ENCODE measurements around the gene STN1.

DNA sequence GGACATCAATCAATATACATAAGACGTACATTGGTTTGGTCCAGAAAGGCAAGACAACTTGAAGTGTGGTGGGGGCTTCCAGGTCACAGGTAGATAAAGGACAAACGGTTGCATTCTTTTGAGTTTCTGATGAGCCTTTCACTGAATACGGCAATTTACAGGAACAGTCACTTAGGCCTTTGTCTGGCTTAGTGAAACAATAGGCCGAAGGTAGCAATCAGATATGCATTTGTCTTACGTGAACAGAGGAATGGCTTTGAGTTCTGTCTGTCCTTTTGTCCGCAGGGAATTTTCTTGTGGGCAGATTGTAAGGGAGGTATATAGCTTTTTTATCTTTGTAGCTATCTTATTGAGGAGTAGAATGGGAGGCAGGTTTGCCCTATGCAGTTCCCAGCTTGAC is 10.8 kb upstream of the STN1 start:
- TF ChIP-seq EZH2 (IDR thresholded peaks at IDR 0.05; ENCODE audit: low read length, missing control alignments) = no peak
- TF ChIP-seq, protein P1, sequence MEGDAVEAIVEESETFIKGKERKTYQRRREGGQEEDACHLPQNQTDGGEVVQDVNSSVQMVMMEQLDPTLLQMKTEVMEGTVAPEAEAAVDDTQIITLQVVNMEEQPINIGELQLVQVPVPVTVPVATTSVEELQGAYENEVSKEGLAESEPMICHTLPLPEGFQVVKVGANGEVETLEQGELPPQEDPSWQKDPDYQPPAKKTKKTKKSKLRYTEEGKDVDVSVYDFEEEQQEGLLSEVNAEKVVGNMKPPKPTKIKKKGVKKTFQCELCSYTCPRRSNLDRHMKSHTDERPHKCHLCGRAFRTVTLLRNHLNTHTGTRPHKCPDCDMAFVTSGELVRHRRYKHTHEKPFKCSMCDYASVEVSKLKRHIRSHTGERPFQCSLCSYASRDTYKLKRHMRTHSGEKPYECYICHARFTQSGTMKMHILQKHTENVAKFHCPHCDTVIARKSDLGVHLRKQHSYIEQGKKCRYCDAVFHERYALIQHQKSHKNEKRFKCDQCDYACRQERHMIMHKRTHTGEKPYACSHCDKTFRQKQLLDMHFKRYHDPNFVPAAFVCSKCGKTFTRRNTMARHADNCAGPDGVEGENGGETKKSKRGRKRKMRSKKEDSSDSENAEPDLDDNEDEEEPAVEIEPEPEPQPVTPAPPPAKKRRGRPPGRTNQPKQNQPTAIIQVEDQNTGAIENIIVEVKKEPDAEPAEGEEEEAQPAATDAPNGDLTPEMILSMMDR (conservative IDR thresholded peaks at IDR 0.05 in 1 of 2, IDR thresholded peaks at IDR 0.05 in 1 of 2; ENCODE audit: low read depth in 1 of 2, low read length in 2 of 2) = no peak
